PFSK-1 (cell line): Measurements from ENCODE around the gene PALLD.

Experiments
- POLR2AphosphoS5 ChIP-seq: IDR thresholded peaks from 2 replicates; pipeline ENCODE4 v1.6.1; 2012; ENCODE audit warnings: low read depth, mild to moderate bottlenecking, control low read depth, low read length, moderate library complexity
- REST ChIP-seq, 2 experiments: IDR thresholded peaks; 2 replicates each; pipeline versions ENCODE4 v1.6.1 to v1.8.0; 2011 to 2012; ENCODE audit warnings: low read depth in 2 of 2, low read length in 2 of 2, control low read depth in 1 of 2, inconsistent platforms in 1 of 2, mild to moderate bottlenecking in 1 of 2, moderate library complexity in 1 of 2; ENCODE audit not compliant: insufficient read depth in 1 of 2
- SIN3A ChIP-seq: IDR thresholded peaks from 2 replicates; pipeline ENCODE4 v1.6.1; 2012; ENCODE audit warnings: mild to moderate bottlenecking, low read length, moderate library complexity, borderline replicate concordance; ENCODE audit not compliant: insufficient read depth
- TAF1 ChIP-seq: IDR thresholded peaks from 2 replicates; pipeline ENCODE4 v1.6.1; 2012; ENCODE audit warnings: low read length, control low read depth, borderline replicate concordance; ENCODE audit not compliant: insufficient read depth

- TF ChIP-seq REST (IDR thresholded peaks at IDR 0.05; ENCODE audit: insufficient read depth in 1 of 2, low read depth in 2 of 2, low read length in 2 of 2) (no peak), POLR2AphosphoS5 (no peak), SIN3A (no peak), TAF1 (no peak)
Observed at GRCh38 chr4:168955674-168956073, 458.8 kb downstream of the PALLD start.
